GM12872 (cell line): ENCODE measurements around the gene AXIN1.

Experiments used
- CTCF ChIP-seq: IDR thresholded peaks from 3 replicates; pipeline ENCODE4 v1.5.1; 2011; ENCODE audit warnings: low read depth, mild to moderate bottlenecking, low read length, moderate library complexity; ENCODE audit not compliant: insufficient read depth

The AXIN1 gene

GRCh38 chr16:397736-398332 lies 45.3 kb upstream of the AXIN1 start:
- TF ChIP-seq CTCF = peak; percentile 41; the same call in 1 of the 3 replicates

DNA sequence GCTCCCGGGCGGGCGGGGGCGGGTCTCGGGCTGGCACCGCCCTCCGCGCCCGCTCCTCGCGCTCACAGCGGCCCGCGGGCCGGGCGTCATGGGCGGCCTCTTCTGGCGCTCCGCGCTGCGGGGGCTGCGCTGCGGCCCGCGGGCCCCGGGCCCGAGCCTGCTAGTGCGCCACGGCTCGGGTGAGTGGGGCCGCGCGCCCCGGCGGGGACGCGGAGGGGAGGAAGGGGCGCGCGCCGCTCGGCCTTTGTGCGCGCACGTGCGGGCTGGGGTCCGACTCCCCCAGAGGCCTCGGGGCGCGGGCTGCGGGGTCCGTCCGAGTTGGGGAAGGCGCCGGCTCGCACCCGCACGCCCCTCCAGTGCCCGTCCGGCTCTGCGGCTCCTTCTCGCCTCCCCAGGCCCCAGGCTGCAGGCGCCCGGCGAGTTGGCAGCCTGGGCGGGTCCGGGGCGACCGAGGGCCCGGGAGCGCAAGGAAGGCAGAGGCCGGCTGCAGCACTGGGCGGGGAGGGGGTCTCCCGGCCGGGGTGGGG lies 44.7 kb upstream of the AXIN1 start, which contains the start of gene NME4:
NME4 (plus strand) TSS at position 65 of the 527 bp plus-strand sequence; CDS start at position 89, 24 bp downstream.
- TF ChIP-seq CTCF = no peak

- no peak for TF ChIP-seq CTCF
These were observed 44.1 kb upstream of the AXIN1 start for GRCh38 chr16:396605-397004.

- TF ChIP-seq CTCF = no peak
These were observed 43.7 kb upstream of the AXIN1 start for GRCh38 chr16:396199-396598.

GRCh38 chr16:392450-393030 lies 40.0 kb upstream of the AXIN1 start:
- TF ChIP-seq CTCF = no peak

DNA sequence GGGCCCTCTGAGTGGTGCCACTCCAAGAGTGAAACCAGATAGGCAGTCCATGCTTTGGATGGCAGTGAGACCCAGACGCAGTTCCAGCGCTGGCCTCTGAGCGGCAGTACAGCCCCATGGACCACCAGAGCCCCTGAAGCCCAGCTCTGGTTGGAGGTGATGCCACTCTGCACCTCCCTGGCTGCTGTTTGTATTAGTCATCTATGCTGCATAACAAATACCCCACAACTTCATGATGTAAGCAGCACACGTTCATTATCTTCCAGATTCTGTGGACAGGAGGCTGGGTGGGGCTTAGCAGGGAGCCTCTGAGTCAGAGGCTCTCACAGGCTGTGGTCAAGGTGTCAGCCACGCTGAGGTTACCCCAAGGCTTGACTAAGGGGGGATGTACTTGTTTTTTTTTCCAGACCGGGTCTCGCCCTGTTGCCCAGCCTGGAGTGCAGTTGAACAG lies 39.4 kb upstream of the AXIN1 start:
- peak; percentile 97 for TF ChIP-seq CTCF

GRCh38 chr16:389352-389751 lies 36.8 kb upstream of the AXIN1 start:
- no peak for TF ChIP-seq CTCF
